GM12872 (cell line): ENCODE data around the gene TEFM.

Source experiments
- TF ChIP-seq, protein P1 (sequence below): IDR thresholded peaks from 3 replicates; pipeline ENCODE4 v1.5.1; 2011; ENCODE audit warnings: low read depth, mild to moderate bottlenecking, low read length, moderate library complexity; ENCODE audit not compliant: insufficient read depth

The TEFM gene

GRCh38 chr17:30942308-30943079 is 36.5 kb upstream of the TEFM start:
- TF ChIP-seq, protein P1, sequence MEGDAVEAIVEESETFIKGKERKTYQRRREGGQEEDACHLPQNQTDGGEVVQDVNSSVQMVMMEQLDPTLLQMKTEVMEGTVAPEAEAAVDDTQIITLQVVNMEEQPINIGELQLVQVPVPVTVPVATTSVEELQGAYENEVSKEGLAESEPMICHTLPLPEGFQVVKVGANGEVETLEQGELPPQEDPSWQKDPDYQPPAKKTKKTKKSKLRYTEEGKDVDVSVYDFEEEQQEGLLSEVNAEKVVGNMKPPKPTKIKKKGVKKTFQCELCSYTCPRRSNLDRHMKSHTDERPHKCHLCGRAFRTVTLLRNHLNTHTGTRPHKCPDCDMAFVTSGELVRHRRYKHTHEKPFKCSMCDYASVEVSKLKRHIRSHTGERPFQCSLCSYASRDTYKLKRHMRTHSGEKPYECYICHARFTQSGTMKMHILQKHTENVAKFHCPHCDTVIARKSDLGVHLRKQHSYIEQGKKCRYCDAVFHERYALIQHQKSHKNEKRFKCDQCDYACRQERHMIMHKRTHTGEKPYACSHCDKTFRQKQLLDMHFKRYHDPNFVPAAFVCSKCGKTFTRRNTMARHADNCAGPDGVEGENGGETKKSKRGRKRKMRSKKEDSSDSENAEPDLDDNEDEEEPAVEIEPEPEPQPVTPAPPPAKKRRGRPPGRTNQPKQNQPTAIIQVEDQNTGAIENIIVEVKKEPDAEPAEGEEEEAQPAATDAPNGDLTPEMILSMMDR: no peak

- TF ChIP-seq, protein P1: no peak
Observed at GRCh38 chr17:30939051-30939689, 33.1 kb upstream of the TEFM start.

- TF ChIP-seq, protein P1: no peak
Observed at GRCh38 chr17:30933966-30934365, 27.9 kb upstream of the TEFM start.

GRCh38 chr17:30930495-30930894 is 24.5 kb upstream of the TEFM start:
- TF ChIP-seq, protein P1: no peak

DNA sequence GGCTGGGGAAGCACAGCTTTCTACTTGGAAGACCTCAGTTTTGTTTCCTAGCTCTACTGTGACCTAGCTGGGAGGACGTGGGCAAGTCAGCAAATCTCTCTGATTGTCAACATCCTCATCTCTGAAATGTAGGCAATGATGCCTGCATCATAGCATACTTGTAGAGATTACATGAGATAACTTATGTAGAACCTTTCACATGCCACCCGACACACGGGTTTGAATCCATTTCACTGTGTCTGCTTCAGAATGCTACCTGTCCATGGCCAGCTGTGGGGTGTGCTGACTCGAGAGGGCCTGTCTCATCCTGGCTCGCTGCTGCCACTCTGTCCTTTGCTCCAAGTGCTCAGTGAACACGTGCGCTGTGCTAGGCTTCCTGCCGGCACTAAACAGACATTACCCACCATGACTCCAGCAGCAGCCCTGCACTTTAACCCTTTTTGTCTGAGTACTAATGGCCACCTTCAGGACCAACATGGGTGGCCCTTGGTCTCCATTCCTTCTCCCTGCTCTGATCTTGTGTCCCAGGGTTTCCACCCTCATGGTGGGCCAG is 23.1 kb upstream of the TEFM start:
- TF ChIP-seq, protein P1: no peak

GRCh38 chr17:30928584-30928983 is 22.5 kb upstream of the TEFM start:
- TF ChIP-seq, protein P1: no peak

DNA sequence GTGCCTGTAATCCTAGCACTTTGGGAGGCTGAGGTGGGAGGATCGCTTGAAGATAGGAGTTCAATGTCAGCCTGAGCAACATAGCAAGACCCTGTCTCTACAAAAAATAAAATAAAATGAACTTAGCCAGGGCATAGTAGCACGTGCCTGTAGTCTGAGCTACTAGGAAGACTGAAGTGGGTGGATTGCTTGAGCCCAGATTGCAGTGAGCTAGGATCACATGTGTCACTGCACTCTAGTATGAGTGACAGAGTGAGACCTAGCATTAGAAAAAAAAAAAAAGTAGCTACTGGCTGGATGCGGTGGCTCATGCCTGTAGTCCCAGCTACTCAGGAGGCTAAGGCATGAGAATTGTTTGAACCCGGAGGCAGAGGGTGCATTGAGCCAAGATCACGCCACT is 21.7 kb upstream of the TEFM start:
- TF ChIP-seq, protein P1: no peak
